ENCODE data around the gene SLC40A1. TPM values are rescaled to one million over a fixed set of nuclear protein-coding genes. Genes with fewer than 3 reads are reported as not detected.

Gene SLC40A1
- total and polyA plus RNA-seq, 4 donors = 97.4 to 572 (median 168) TPM

- no peaks in the 10 kb centered on the region for H3K9me3 ChIP-seq (ENCODE audit: control insufficient read depth in 4 of 4, low read length in 3 of 4)
- WGBS = 0% methylated on average over 1 of the region's 1 CpG
- no peak overlapping the region for H3K4me3 ChIP-seq (ENCODE audit: low read depth in 1 of 3, low read length in 3 of 3)
- H3K27ac ChIP-seq (ENCODE audit: low read depth in 1 of 2, low read length in 2 of 2) = no peak overlapping the region
- H3K27me3 ChIP-seq (ENCODE audit: control insufficient read depth in 4 of 4, insufficient read depth in 4 of 4, low read length in 3 of 4) = no peaks in the 10 kb centered on the region
- no peak for DNase-seq (ENCODE audit: low spot score)
- no peak overlapping the region for H3K9ac ChIP-seq (ENCODE audit: low read depth in 1 of 2, low read length in 2 of 2)
- peaks cover 0 to 6% (median 1%) of the 10 kb centered on the region in 4 donors for H3K4me1 ChIP-seq (ENCODE audit: control insufficient read depth in 4 of 4, insufficient read depth in 4 of 4, low read length in 3 of 4)
- H3K36me3 ChIP-seq (ENCODE audit: control insufficient read depth in 4 of 4, insufficient read depth in 3 of 4, low read depth in 1 of 4, low read length in 3 of 4) = no peaks in the 10 kb centered on the region
- no peak for TF ChIP-seq TAF1 (conservative IDR thresholded peaks at IDR 0.05)
- TF ChIP-seq FOXA2 (IDR thresholded peaks at IDR 0.05) = no peak
Measured at GRCh38 chr2:189618197-189618596, 37.6 kb upstream of the SLC40A1 start.

GRCh38 chr2:189614585-189614984 lies 34.0 kb upstream of the SLC40A1 start:
- Histone ChIP-seq H3K9me3 (ENCODE audit: control insufficient read depth in 4 of 4, low read length in 3 of 4) (no peaks in the 10 kb centered on the region), H3K36me3 (ENCODE audit: control insufficient read depth in 4 of 4, insufficient read depth in 3 of 4, low read depth in 1 of 4, low read length in 3 of 4) (no peaks in the 10 kb centered on the region), H3K27me3 (ENCODE audit: control insufficient read depth in 4 of 4, insufficient read depth in 4 of 4, low read length in 3 of 4) (no peaks in the 10 kb centered on the region), H3K4me1 (ENCODE audit: control insufficient read depth in 4 of 4, insufficient read depth in 4 of 4, low read length in 3 of 4) (peaks cover 0 to 11% (median 7%) of the 10 kb centered on the region in 4 donors), H3K27ac (ENCODE audit: low read depth in 1 of 2, low read length in 2 of 2) (no peak overlapping the region), H3K4me3 (ENCODE audit: low read depth in 1 of 3, low read length in 3 of 3) (no peak overlapping the region), H3K9ac (ENCODE audit: low read depth in 1 of 2, low read length in 2 of 2) (no peak overlapping the region)
- DNase-seq (ENCODE audit: low spot score) = no peak
- no peak for TF ChIP-seq REST (IDR thresholded peaks at IDR 0.05)
- no peak for TF ChIP-seq HNF4A (conservative IDR thresholded peaks at IDR 0.05)
- TF ChIP-seq NR2F2 (IDR thresholded peaks at IDR 0.05) = no peak
- no peak for TF ChIP-seq FOXA1 (IDR thresholded peaks at IDR 0.05)
- no peak for TF ChIP-seq SP1 (IDR thresholded peaks at IDR 0.05)
- no peak for TF ChIP-seq EGR1 (IDR thresholded peaks at IDR 0.05; ENCODE audit: low read depth in 2 of 2)
- 94% methylated on average over 4 of the region's 4 CpGs for WGBS

- WGBS = 77% methylated on average over 2 of the region's 2 CpGs
- Histone ChIP-seq H3K27ac (ENCODE audit: low read depth in 1 of 2, low read length in 2 of 2) (peak overlapping the region; percentile 27 to 36), H3K9ac (ENCODE audit: low read depth in 1 of 2, low read length in 2 of 2) (peak overlapping the region in 1 of 2 donors; percentile 3), H3K4me1 (ENCODE audit: control insufficient read depth in 4 of 4, insufficient read depth in 4 of 4, low read length in 3 of 4) (peaks cover 0 to 11% (median 7%) of the 10 kb centered on the region in 4 donors), H3K4me3 (ENCODE audit: low read depth in 1 of 3, low read length in 3 of 3) (no peak overlapping the region), H3K27me3 (ENCODE audit: control insufficient read depth in 4 of 4, insufficient read depth in 4 of 4, low read length in 3 of 4) (no peaks in the 10 kb centered on the region), H3K36me3 (ENCODE audit: control insufficient read depth in 4 of 4, insufficient read depth in 3 of 4, low read depth in 1 of 4, low read length in 3 of 4) (no peaks in the 10 kb centered on the region), H3K9me3 (ENCODE audit: control insufficient read depth in 4 of 4, low read length in 3 of 4) (no peaks in the 10 kb centered on the region)
- TF ChIP-seq TAF1 (conservative IDR thresholded peaks at IDR 0.05) (no peak), MAX (IDR thresholded peaks at IDR 0.05) (no peak), HNF4A (conservative IDR thresholded peaks at IDR 0.05) (no peak), ZBTB33 (IDR thresholded peaks at IDR 0.05) (no peak), NR2F2 (IDR thresholded peaks at IDR 0.05) (no peak)
- no peak for DNase-seq (ENCODE audit: low spot score)
Measured at GRCh38 chr2:189613650-189614420, 33.2 kb upstream of the SLC40A1 start.
